T-helper 2 cell treated with Interferon-gamma antibody and Interleukin-4, amounts not matched to agents 5 μg/mL and 100 μg/mL, for 36 hours (primary cell): ENCODE data around the gene GRM8.

ENCODE experiments used
- DNase-seq: peaks from one replicate; pipeline ENCODE4 v3.0.0; 2021; ENCODE audit warnings: low spot score
- H3K27ac Mint-ChIP-seq: one replicate; pipeline ENCODE4 v1.8.0; 2021; ENCODE audit warnings: mild to moderate bottlenecking, mixed read lengths
- H3K27me3 Mint-ChIP-seq: one replicate; pipeline ENCODE4 v1.8.0; 2021; ENCODE audit warnings: low read depth, mixed read lengths
- H3K36me3 Mint-ChIP-seq: one replicate; pipeline ENCODE4 v1.8.0; 2021; ENCODE audit warnings: low read depth, mixed read lengths
- H3K4me1 Mint-ChIP-seq: one replicate; pipeline ENCODE4 v1.8.0; 2021; ENCODE audit warnings: low read depth, mixed read lengths
- H3K4me3 Mint-ChIP-seq: one replicate; pipeline ENCODE4 v1.8.0; 2022; ENCODE audit warnings: mild to moderate bottlenecking, moderate library complexity, mixed read lengths
- H3K9me3 Mint-ChIP-seq: one replicate; pipeline ENCODE4 v1.8.0; 2021; ENCODE audit warnings: mixed read lengths

The GRM8 gene

DNA sequence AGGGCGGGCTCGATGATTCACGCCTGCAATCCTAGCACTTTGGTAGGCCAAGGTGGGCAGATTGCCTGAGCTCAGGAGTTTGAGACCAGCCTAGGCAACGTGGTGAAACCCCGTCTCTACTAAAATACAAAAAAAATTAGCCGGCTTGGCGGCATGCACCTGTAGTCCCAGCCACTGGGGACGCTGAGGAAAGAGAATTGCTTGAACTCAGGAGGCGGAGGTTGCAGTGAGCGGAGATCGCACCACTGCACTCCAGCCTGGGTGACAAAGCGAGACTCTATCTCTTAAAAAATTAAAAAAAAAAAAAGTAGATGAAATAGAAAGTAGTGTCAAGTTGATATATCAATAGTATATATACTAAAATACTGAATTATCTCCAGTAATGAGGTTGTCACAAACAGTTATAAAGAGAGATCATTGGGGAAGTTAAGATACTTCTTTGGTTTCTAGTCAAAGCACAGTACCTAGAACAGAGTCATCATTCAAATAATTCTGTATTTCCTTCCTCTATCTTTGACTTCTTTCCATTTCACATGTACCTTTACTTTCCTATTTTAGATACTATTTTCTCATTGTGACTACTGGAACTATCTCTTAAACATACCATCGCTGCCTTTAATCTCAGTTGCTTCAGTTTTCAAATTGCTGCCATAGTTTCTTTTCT, 491.7 kb downstream of the GRM8 start:
- Mint-ChIP-seq H3K36me3 (no peaks in the 10 kb centered on the region), H3K9me3 (no peaks in the 10 kb centered on the region), H3K4me1 (no peaks in the 10 kb centered on the region), H3K27ac (no peak overlapping the region), H3K27me3 (no peaks in the 10 kb centered on the region), H3K4me3 (no peak overlapping the region)
- DNase-seq, result no peak

DNA sequence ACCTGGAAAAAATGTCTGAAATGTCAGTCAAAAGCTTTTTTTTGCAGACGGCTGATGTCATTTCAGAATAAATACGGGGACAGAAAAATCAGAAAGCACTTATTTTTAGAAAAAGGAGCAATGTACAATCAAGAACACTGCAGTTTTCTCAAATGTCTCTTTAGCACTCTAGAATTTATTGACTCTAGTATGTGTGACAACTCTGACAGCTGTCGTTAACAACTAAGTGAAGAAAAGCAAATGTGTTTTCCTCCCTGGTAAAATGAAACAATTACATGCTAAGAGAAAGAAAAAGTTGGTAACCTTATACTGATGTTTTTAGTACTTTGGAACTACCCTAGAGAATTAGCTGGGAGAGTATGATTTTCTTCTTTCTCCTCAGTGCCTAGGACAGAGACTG, 497.4 kb downstream of the GRM8 start:
- no peak overlapping the region for H3K27ac Mint-ChIP-seq
- H3K4me3 Mint-ChIP-seq, result no peak overlapping the region
- H3K36me3 Mint-ChIP-seq, result no peaks in the 10 kb centered on the region
- H3K9me3 Mint-ChIP-seq, result no peaks in the 10 kb centered on the region
- H3K27me3 Mint-ChIP-seq, result no peaks in the 10 kb centered on the region
- no peaks in the 10 kb centered on the region for H3K4me1 Mint-ChIP-seq
- DNase-seq, result no peak

DNA sequence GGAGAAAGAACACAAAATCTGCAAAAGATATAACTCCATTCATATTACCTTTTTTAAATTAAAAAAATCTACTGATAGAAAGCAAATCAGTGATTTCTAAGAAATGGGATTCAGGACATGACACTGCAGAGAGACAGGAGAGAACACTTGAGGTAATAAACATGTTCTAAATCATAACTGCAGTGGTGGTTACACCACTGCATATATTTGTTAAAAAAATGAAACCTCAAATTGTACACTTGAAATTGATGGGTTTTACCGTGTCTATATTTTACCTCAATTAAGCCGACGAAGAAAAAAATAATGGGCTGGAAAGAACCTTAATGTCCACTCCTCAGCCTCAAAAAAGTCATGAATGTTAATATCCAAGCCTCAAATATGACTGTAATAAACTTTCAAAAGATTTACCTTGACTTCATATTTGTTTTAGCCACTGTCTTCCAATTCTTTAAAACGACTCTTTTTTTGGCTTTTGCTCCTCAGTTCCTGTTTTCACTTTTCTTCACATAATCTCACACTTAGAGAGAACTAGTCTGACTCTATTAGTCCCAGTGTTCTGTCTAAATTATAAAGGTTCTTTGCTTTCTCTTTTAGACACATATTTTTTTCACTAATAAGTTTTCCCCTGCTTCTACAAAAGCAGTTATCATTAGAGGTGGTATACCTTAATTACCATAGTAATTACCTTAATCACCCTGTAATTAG, 502.4 kb downstream of the GRM8 start:
- DNase-seq, result no peak
- Mint-ChIP-seq H3K27ac (no peak overlapping the region), H3K4me1 (no peaks in the 10 kb centered on the region), H3K4me3 (no peak overlapping the region), H3K27me3 (no peaks in the 10 kb centered on the region), H3K9me3 (no peaks in the 10 kb centered on the region), H3K36me3 (no peaks in the 10 kb centered on the region)

DNA sequence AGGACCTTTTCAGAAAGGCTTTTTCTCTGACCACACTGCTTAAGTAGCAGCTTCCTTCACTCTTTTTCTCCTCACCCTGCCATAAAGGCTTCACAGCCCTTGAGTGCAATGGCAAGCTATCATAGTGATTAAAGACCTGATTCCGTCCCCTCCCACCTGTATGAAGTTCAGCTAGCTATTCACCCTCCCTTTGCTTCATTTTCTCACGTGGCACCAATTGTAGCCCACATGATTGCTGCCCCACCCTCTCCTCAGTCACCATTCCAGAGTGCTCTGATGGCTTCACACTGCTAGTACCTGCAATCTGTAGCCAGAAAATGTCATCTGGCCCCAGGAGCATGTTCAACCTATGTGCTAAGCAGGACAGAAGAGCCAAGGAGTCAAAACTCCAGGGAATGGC, 523.8 kb downstream of the GRM8 start:
- no peaks in the 10 kb centered on the region for H3K36me3 Mint-ChIP-seq

DNA sequence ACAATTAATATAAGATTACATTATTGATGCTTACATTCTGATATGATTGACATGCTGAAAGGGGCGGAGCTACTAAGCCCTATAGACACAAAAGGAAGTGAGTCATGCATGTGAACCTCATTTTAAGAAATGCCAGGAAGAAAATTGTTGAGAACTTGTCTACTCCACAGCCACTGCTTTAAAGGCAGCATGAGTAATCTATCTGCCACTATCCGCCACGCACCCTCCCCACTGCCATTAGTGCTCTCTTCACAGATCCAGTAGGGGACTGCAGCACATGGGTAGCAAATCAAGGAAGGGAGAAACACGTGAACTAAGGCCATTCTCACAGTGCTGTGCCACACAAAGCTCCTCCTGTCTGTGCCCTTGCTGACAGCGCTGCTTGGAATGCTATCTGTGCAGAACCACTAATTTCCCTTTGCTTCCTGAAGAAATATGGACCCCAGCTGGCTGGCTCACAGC, 524.8 kb downstream of the GRM8 start:
- Mint-ChIP-seq H3K36me3 (no peaks in the 10 kb centered on the region), H3K4me3 (no peak overlapping the region), H3K27me3 (no peaks in the 10 kb centered on the region), H3K4me1 (no peaks in the 10 kb centered on the region), H3K9me3 (no peaks in the 10 kb centered on the region), H3K27ac (no peak overlapping the region)
- DNase-seq, result no peak

More for the DNA sequence above, 523.8 kb downstream of the GRM8 start:
- Mint-ChIP-seq H3K9me3 (no peaks in the 10 kb centered on the region), H3K27ac (no peak overlapping the region), H3K4me3 (no peak overlapping the region), H3K4me1 (no peaks in the 10 kb centered on the region), H3K27me3 (no peaks in the 10 kb centered on the region)
- DNase-seq, result no peak

DNA sequence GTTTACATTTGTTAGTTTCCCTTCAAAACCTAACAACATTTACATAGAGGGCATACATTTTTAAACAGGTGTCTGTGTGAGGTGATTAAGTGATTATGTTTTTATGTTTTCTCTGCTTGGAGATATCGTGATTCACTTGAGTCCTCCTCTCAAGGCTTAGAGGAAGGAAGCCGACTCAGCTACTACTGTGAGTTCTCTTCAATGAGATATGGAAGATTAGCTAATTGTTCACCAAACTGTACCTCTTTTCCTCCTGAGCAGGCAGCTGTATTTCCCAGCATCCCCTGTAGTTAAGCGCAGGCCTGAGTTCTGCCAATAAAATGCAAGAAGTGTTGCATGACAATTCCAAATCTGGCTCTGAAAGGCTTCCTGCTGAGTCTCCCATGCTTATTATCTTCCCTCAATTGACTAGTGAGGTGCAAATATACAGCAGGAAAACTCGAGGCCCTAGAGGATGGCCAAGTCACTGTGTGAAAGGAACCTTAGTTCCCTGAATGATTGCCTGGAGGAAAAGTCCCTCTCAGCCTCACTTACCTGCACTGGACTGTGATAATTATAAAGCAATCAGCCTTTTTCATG, 528.7 kb downstream of the GRM8 start:
- H3K27me3 Mint-ChIP-seq, result no peaks in the 10 kb centered on the region
- H3K36me3 Mint-ChIP-seq, result no peaks in the 10 kb centered on the region
- H3K27ac Mint-ChIP-seq, result no peak overlapping the region
- no peaks in the 10 kb centered on the region for H3K9me3 Mint-ChIP-seq
- DNase-seq, result no peak
- no peaks in the 10 kb centered on the region for H3K4me1 Mint-ChIP-seq
- H3K4me3 Mint-ChIP-seq, result no peak overlapping the region

DNA sequence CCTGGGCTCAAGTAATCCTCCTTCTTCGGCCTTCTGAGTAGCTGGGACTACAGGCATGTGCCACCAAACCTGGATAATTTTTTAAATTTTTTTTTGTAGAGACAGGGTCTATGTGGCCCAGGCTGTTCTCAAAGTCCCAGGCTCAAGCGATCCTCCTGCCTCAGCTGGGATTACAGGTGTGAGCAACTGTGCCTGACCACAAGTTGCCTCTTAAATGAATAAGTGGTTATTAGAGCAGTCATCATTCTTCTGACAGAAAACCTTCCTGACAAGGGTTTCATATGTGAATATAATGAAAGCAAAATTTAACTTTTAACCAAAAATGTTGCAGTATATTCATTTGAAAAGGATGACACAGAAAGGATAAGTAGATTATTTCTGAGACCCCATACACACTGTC, 532.5 kb downstream of the GRM8 start:
- no peaks in the 10 kb centered on the region for H3K4me1 Mint-ChIP-seq
- H3K4me3 Mint-ChIP-seq, result no peak overlapping the region
- no peaks in the 10 kb centered on the region for H3K9me3 Mint-ChIP-seq
- H3K27ac Mint-ChIP-seq, result no peak overlapping the region
- no peaks in the 10 kb centered on the region for H3K36me3 Mint-ChIP-seq
- no peaks in the 10 kb centered on the region for H3K27me3 Mint-ChIP-seq
- no peak for DNase-seq

DNA sequence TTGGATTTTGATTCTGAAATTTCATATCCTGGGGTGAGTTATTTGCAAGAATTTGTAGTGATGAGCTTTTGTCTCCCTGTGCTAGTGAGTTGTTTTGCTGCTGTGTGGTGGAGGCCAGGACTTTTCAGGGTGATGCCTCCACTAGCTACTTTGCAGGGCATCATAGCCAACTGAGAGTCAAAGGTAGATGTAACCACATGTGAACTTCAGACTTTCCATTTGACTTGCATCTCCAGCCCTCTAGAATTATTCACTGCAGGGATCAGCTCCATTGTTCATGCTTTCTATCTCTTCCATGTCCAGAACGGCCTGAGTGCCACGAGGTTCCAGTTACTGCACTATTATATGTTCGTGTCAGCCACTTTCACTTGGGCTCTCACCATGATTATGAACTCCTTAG, 534.3 kb downstream of the GRM8 start:
- H3K27ac Mint-ChIP-seq, result no peak overlapping the region
- no peaks in the 10 kb centered on the region for H3K4me1 Mint-ChIP-seq
- H3K27me3 Mint-ChIP-seq, result no peaks in the 10 kb centered on the region
- no peak overlapping the region for H3K4me3 Mint-ChIP-seq
- no peaks in the 10 kb centered on the region for H3K36me3 Mint-ChIP-seq
- DNase-seq, result no peak
- no peaks in the 10 kb centered on the region for H3K9me3 Mint-ChIP-seq

DNA sequence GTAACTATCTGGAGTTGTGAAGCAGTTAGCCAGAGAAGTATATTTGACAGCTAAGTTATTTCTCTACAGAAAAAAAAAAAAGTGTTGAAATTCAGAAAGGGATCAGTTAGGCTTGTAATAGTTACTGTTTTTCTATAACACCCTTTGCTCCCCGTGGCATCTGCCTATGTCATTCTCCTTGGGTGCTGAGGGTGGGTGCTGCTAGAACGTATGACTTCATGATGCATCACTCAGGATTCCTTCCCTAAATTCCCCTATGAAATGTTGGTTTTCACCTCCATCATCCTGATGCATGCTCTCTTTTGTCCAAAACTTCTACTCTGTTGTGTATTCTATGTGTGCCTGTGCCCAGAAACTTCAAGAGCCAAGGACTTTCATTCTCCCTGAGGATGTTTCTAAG, 536.4 kb downstream of the GRM8 start:
- no peaks in the 10 kb centered on the region for H3K4me1 Mint-ChIP-seq
- no peak for DNase-seq
- H3K27me3 Mint-ChIP-seq, result no peaks in the 10 kb centered on the region
- no peaks in the 10 kb centered on the region for H3K36me3 Mint-ChIP-seq
- H3K4me3 Mint-ChIP-seq, result no peak overlapping the region
- no peaks in the 10 kb centered on the region for H3K9me3 Mint-ChIP-seq
- no peak overlapping the region for H3K27ac Mint-ChIP-seq

DNA sequence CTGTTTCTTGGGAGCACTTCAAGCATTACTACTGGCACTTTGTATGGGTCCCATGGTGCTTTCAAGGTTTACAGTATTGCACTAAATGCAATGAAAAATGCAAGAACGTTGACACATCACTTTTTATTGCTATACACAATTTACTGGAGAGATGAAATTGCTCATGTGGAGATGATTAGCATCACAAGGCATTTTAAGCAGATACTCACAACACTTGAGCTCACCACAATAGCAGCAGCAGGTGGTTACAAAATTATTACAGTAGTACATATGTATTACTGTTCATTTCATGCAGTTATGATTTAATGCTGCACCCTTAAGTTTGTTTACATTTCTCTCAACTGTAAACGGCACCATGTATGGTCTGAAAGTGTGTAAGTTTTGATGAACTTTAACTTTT, 537.7 kb downstream of the GRM8 start:
- Mint-ChIP-seq H3K4me1 (no peaks in the 10 kb centered on the region), H3K9me3 (no peaks in the 10 kb centered on the region), H3K36me3 (no peaks in the 10 kb centered on the region), H3K27me3 (no peaks in the 10 kb centered on the region), H3K27ac (no peak overlapping the region), H3K4me3 (no peak overlapping the region)
- no peak for DNase-seq

DNA sequence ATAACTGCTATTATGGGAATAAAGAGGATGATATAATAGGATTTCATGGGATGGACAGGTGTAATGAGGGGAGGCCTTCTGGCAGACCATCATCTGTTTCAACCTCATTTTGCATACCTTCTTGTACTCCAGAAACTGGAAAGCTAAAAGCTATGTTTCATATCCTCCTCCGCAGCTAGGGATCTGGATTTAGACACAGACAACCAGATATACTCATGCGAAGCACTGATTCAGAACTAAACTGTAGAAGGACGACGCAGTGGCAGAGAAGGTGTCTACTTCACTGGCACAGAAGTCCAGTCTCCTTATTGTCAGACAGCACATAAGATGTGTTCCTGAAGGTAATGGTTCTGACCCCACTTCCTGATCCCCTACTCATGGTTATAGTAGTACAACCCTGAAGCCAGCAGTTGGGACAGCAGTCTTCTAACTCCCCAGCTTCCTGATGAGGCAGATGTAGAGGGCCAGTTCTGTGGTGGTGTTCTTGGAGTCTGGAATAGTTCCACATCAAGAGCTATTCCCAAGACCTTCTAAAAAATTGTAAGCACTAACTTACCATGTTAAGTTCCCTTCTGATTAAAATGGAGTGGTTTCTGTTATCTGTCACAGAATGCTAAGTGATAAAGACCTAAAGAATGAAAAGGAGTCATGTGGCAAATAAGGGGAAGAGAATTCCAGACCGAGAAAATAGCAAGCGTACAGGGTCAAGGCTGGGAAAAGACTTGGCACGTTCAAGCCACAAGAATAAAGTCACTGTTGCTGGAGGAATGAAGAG, 550.3 kb downstream of the GRM8 start:
- H3K4me1 Mint-ChIP-seq, result peaks cover 12% of the 10 kb centered on the region
- no peak overlapping the region for H3K27ac Mint-ChIP-seq
- peaks cover 4% of the 10 kb centered on the region for H3K9me3 Mint-ChIP-seq
- H3K27me3 Mint-ChIP-seq, result peaks cover 30% of the 10 kb centered on the region
- no peak for DNase-seq
- no peak overlapping the region for H3K4me3 Mint-ChIP-seq
- no peaks in the 10 kb centered on the region for H3K36me3 Mint-ChIP-seq

DNA sequence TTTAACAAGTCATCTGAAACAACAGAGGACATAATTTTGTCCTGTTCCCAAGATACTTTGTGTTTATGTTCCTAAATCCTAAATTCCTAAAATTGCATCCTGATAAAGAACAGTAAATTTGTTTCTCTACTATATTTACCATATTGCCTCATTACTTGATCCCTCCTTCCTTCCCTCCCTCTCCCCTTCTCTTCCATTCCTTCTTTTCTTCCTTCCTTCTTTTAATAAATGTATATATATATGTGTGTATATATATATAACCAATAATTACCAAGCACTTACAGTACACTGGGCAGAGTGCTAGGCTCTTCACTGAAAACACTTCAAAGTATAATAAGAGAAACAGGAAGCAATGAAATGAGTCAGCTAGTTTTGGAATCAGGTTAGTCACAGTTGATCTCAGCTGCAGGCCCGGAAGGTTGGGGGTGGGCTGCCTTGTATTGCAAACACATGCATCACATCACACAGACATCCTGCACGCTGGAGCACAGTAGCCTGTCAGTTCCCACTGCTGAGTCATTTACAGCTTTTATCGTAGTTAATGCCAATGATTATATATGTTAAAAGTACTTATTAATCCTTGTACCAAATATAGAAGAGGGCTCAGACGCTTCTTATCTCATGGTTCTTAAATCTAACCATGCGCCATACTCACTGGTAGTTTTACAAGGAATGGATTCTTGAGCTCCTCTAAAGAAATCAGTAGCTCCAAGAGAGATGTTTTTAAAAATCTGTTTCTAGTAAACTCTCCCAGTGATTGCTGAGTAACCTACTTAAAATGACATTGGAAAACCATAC, 551.7 kb downstream of the GRM8 start:
- Mint-ChIP-seq H3K27ac (no peak overlapping the region), H3K27me3 (peaks cover 40% of the 10 kb centered on the region), H3K4me1 (peaks cover 12% of the 10 kb centered on the region), H3K9me3 (peaks cover 4% of the 10 kb centered on the region), H3K4me3 (peak overlapping the region; percentile 46), H3K36me3 (no peaks in the 10 kb centered on the region)
- peak; percentile 78 for DNase-seq

DNA sequence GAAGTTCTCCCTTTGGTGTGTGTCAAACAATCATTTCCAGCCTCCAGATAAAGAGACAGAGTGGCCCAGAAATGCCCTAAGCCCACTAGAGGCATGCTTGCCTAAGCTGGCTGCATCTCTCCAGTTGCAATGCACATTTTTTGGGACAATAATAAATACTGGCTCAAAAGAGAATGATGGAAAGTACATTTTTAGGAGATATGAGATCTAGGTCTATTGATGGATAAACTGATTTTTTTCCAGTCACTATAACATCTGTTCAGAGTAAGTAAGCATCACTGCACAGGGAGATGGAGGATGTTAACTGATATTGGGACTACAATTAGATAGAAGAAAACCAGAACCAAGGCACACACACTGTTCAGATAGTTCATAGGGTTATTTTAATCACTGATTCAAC, 553.0 kb downstream of the GRM8 start:
- H3K4me1 Mint-ChIP-seq, result peaks cover 12% of the 10 kb centered on the region
- no peak overlapping the region for H3K4me3 Mint-ChIP-seq
- no peaks in the 10 kb centered on the region for H3K36me3 Mint-ChIP-seq
- DNase-seq, result no peak
- H3K27ac Mint-ChIP-seq, result no peak overlapping the region
- peaks cover under 1% of the 10 kb centered on the region for H3K9me3 Mint-ChIP-seq
- peaks cover 41% of the 10 kb centered on the region for H3K27me3 Mint-ChIP-seq
